22Rv1 (cell line): Measurements from ENCODE around the gene SARDH.

ENCODE experiments used
- H3K27ac ChIP-seq: fragments of 450-650 bp; 2 replicates; pipeline ENCODE4 v1.5.1; 2017
- CTCF ChIP-seq: fragments of 450-650 bp; IDR thresholded peaks from 2 replicates; pipeline ENCODE4 v1.5.1; 2017; ENCODE audit warnings: mild to moderate bottlenecking
- ZFX ChIP-seq: fragments of 450-650 bp; IDR thresholded peaks from 2 replicates; pipeline ENCODE4 v1.6.1; 2017; ENCODE audit warnings: antibody characterized with exemption, borderline replicate concordance

The SARDH gene

GRCh38 chr9:133642708-133643361 lies 95.3 kb downstream of the SARDH start:
- no peak overlapping the region for H3K27ac ChIP-seq

GRCh38 chr9:133641861-133642595 lies 96.1 kb downstream of the SARDH start:
- TF ChIP-seq ZFX: no peak
- no peak for TF ChIP-seq CTCF
- H3K27ac ChIP-seq: no peak overlapping the region

More at GRCh38 chr9:133642708-133643361, 95.3 kb downstream of the SARDH start:
- no peak for TF ChIP-seq CTCF
- no peak for TF ChIP-seq ZFX

GRCh38 chr9:133641396-133641655 lies 96.8 kb downstream of the SARDH start:
- TF ChIP-seq ZFX (no peak), CTCF (no peak)
- H3K27ac ChIP-seq: no peak overlapping the region

GRCh38 chr9:133640580-133641395 lies 97.4 kb downstream of the SARDH start:
- no peak overlapping the region for H3K27ac ChIP-seq
- TF ChIP-seq CTCF (no peak), ZFX (no peak)

GRCh38 chr9:133640160-133640559 lies 98.0 kb downstream of the SARDH start:
- H3K27ac ChIP-seq: no peak overlapping the region
- no peak for TF ChIP-seq CTCF
- no peak for TF ChIP-seq ZFX

GRCh38 chr9:133639613-133640012 lies 98.5 kb downstream of the SARDH start:
- no peak for TF ChIP-seq CTCF
- no peak for TF ChIP-seq ZFX
- H3K27ac ChIP-seq: no peak overlapping the region

- no peak overlapping the region for H3K27ac ChIP-seq
- no peak for TF ChIP-seq ZFX
- TF ChIP-seq CTCF: no peak
Observed at GRCh38 chr9:133638711-133639110, 99.4 kb downstream of the SARDH start.
